ENCODE data around the gene TXN2. TPM values are rescaled to one million over a fixed set of nuclear protein-coding genes. Genes with fewer than 3 reads are reported as not detected.
A peak's percentile ranks its signal among the peaks of the same experiment; 100 is the strongest.
"Not testable (repeated sequence)": the region's sequence is repeated elsewhere in the genome, so short reads cannot be mapped to it uniquely, and the experiment has no call there.

Gene TXN2
- total RNA-seq, 1 donor from 2014 or later: 54.2 TPM

- Histone ChIP-seq H3K4me3 (no peak overlapping the region), H3K27me3 (no peaks in the 10 kb centered on the region), H3K27ac (peak overlapping the region; percentile 79), H3K9me3 (no peaks in the 10 kb centered on the region), H3K36me3 (no peaks in the 10 kb centered on the region), H3K4me1 (peaks cover 72% of the 10 kb centered on the region)
- ATAC-seq: no peak
- intact Hi-C loops (cut with DNase I): no loop called here
- TF ChIP-seq CTCF (IDR thresholded peaks at IDR 0.05): no peak
- DNase-seq: no peak
Measured at GRCh38 chr22:36452250-36452977, 29.0 kb downstream of the TXN2 start.

GRCh38 chr22:36450923-36451322 lies 30.5 kb downstream of the TXN2 start:
- H3K4me3 ChIP-seq; DNase-seq; intact Hi-C loops (cut with DNase I); H3K36me3 ChIP-seq; H3K9me3 ChIP-seq; H3K27me3 ChIP-seq; ATAC-seq: not testable (repeated sequence)
- Histone ChIP-seq H3K4me1 (peaks cover 72% of the 10 kb centered on the region), H3K27ac (peak overlapping the region; percentile 79)

GRCh38 chr22:36449596-36450175 lies 31.8 kb downstream of the TXN2 start:
- H3K4me1 ChIP-seq: peaks cover 60% of the 10 kb centered on the region
- TF ChIP-seq CTCF (IDR thresholded peaks at IDR 0.05): no peak
- H3K4me3 ChIP-seq: no peak overlapping the region
- intact Hi-C loops (cut with DNase I): no loop called here
- peak overlapping the region; percentile 31 for H3K27ac ChIP-seq
- H3K9me3 ChIP-seq: no peaks in the 10 kb centered on the region
- no peak for ATAC-seq
- no peak for DNase-seq
- H3K36me3 ChIP-seq: no peaks in the 10 kb centered on the region
- H3K27me3 ChIP-seq: no peaks in the 10 kb centered on the region

- no peak for DNase-seq
- Histone ChIP-seq H3K36me3 (no peaks in the 10 kb centered on the region), H3K4me3 (no peak overlapping the region), H3K27ac (no peak overlapping the region), H3K4me1 (peaks cover 40% of the 10 kb centered on the region), H3K27me3 (no peaks in the 10 kb centered on the region), H3K9me3 (no peaks in the 10 kb centered on the region)
- TF ChIP-seq CTCF (IDR thresholded peaks at IDR 0.05): no peak
- ATAC-seq: peak; percentile 6
- intact Hi-C loops (cut with DNase I): no loop called here
Measured at GRCh38 chr22:36447632-36448031, 33.8 kb downstream of the TXN2 start.

- intact Hi-C loops (cut with DNase I): no loop called here
- Histone ChIP-seq H3K27ac (peak overlapping the region; percentile 30), H3K4me1 (peaks cover 18% of the 10 kb centered on the region), H3K4me3 (no peak overlapping the region), H3K36me3 (no peaks in the 10 kb centered on the region), H3K27me3 (no peaks in the 10 kb centered on the region), H3K9me3 (no peaks in the 10 kb centered on the region)
- no peak for TF ChIP-seq CTCF (IDR thresholded peaks at IDR 0.05)
- no peak for DNase-seq
- ATAC-seq: peak; percentile 71
Measured at GRCh38 chr22:36445158-36445668, 36.2 kb downstream of the TXN2 start.

- intact Hi-C loops (cut with DNase I): no loop called here
- Histone ChIP-seq H3K4me3 (no peak overlapping the region), H3K27ac (no peak overlapping the region), H3K27me3 (no peaks in the 10 kb centered on the region), H3K9me3 (no peaks in the 10 kb centered on the region), H3K36me3 (no peaks in the 10 kb centered on the region), H3K4me1 (peaks cover 5% of the 10 kb centered on the region)
- DNase-seq: no peak
- TF ChIP-seq CTCF (IDR thresholded peaks at IDR 0.05): no peak
- no peak for ATAC-seq
Measured at GRCh38 chr22:36443198-36443770, 38.2 kb downstream of the TXN2 start.
